Calu3 (cell line): Measurements from ENCODE around the gene NCOA4. TPM values are rescaled to one million over a fixed set of nuclear protein-coding genes. Genes with fewer than 3 reads are reported as not detected.
"Not testable (repeated sequence)": the region's sequence is repeated elsewhere in the genome, so short reads cannot be mapped to it uniquely, and the experiment has no call there.

Source experiments
- BruUV-seq: library from RNA; stranded (reverse); fragments of 400-500 nt; replicated peaks from 2 replicates; lab custom pipeline; 2021; lab: Mats Ljungman, UMichigan
- CTCF ChIA-PET: fragments of 300-600 bp; sonication (Branson Sonifier 250); formaldehyde crosslinking; loops from one replicate; lab custom pipeline; 2022; ENCODE audit warnings: antibody characterized with exemption; lab: Charles Lee
- DNase-seq: peaks from one replicate; pipeline ENCODE4 v3.0.0; 2022
- H3K27ac Mint-ChIP-seq: one replicate; pipeline ENCODE4 v1.8.0; 2022; ENCODE audit warnings: mixed read lengths; ENCODE audit not compliant: unreplicated experiment
- H3K27me3 Mint-ChIP-seq: one replicate; pipeline ENCODE4 v1.8.0; 2022; ENCODE audit warnings: mixed read lengths; ENCODE audit not compliant: unreplicated experiment
- H3K36me3 Mint-ChIP-seq: one replicate; pipeline ENCODE4 v1.8.0; 2022; ENCODE audit warnings: mild to moderate bottlenecking, moderate library complexity, mixed read lengths; ENCODE audit not compliant: insufficient read depth, unreplicated experiment
- H3K4me1 Mint-ChIP-seq: one replicate; pipeline ENCODE4 v1.8.0; 2022; ENCODE audit warnings: mild to moderate bottlenecking, low read depth, mixed read lengths; ENCODE audit not compliant: unreplicated experiment
- H3K4me3 Mint-ChIP-seq: one replicate; pipeline ENCODE4 v1.8.0; 2022; ENCODE audit warnings: mild to moderate bottlenecking, low read depth, moderate library complexity, mixed read lengths; ENCODE audit not compliant: unreplicated experiment
- H3K9me3 Mint-ChIP-seq: one replicate; pipeline ENCODE4 v1.8.0; 2022; ENCODE audit warnings: low read depth, mixed read lengths; ENCODE audit not compliant: unreplicated experiment
- intact Hi-C: fragments of 100-400 bp; cut with micrococcal nuclease; formaldehyde crosslinking; loops from one replicate; pipeline ENCODE4 v1.10.0; 2022; ENCODE audit not compliant: unreplicated experiment
- total RNA-seq: library from RNA; stranded (reverse); gene quantifications from 2 replicates; pipeline ENCODE4 v1.2.3, GENCODE V29; 2022

Gene NCOA4
- total RNA-seq, 1 experiment from 2014 or later: 77.3 TPM

DNA sequence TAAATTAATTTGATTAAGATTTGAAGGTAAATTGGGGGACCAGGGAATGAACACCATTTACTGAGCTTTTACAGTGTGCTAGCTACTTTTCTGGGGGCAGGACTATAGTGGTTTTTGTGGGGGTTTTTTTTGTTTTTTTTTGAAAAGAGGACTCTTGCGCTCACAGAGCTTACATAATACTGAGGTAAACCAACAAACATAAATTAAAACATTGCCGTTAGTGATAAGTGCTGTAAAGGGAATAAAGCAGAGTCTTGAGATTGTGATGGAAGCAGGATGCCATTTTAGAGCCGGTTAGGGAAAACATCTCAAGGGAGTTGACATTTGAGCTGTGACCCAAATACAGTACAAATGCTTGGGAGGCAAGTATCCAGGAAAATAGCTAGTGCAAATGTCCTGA is 56.4 kb downstream of the NCOA4 start:
- intact Hi-C loops, H3K27me3 Mint-ChIP-seq, H3K9me3 Mint-ChIP-seq, H3K27ac Mint-ChIP-seq, BruUV-seq, DNase-seq: not testable (repeated sequence)
- Mint-ChIP-seq H3K4me3 (peak overlapping the region; percentile 98), H3K36me3 (peaks cover 33% of the 10 kb centered on the region), H3K4me1 (peaks cover 35% of the 10 kb centered on the region)
- CTCF ChIA-PET: interaction anchor here (0.6 kb wide), 1 partner anchor 722 kb away, joined by 7 read pairs; no protein-coding TSS in a partner anchor

DNA sequence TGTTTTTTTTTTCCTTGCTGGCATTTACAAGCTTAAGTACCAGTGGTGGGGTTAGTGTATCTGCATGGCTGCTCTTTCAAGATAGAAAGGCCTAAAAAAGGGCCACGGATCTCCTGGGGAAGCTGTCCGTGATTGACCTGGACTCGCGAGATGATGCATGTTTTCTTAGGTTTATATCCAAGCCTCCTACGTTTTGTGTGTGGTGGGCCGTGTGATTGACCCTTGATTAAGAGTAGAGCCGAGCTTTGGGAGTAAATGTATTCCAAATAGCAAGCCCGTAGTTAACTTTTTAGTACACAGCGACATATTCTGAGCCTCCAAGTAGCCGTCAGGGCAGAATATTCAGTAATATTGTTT is 57.6 kb downstream of the NCOA4 start:
- H3K9me3 Mint-ChIP-seq, DNase-seq, intact Hi-C loops, H3K27me3 Mint-ChIP-seq, CTCF ChIA-PET: not testable (repeated sequence)
- peak overlapping the region; percentile 98 for H3K4me3 Mint-ChIP-seq
- peak overlapping the region; percentile 89 for H3K27ac Mint-ChIP-seq
- BruUV-seq: TSS peak; percentile 67
- H3K4me1 Mint-ChIP-seq: peaks cover 35% of the 10 kb centered on the region
- H3K36me3 Mint-ChIP-seq: peaks cover 32% of the 10 kb centered on the region

DNA sequence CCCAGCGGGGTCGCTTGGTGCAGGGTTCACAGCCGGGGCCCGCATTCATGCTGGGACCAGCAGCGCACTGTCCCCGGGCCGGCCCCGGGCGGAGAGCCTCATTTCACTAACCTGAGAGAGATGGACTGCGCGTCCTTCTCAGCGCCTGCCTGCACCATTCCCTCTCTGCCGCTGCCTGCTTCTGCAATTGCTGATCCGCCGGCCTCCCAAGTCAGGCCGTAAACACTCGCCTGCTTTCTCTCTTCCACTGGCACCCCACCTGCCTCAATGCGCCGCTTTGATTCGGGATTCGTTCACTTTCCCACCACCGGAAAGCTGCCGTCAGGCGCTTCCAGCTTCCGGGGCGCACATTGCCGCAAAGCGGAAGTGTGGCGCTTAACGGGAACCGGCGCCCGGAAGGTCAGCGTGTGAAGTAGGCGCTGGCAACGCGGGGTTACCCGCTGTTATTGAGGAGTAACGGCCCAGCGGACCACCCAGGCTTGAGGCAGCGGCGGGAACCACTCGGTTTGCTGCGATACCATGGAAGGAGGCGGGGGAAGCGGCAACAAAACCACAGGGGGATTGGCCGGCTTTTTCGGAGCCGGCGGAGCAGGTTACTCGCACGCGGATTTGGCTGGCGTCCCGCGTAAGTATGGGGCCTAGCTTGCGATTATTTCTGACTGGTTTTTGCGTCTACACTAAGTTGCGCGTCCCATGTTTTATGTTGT is 58.2 kb downstream of the NCOA4 start, which contains the start of gene TIMM23:
Gene TIMM23, plus strand, starts transcription at position 384 of the 707 bp plus-strand sequence. Its CDS starts 136 bp downstream, at position 520.
- intact Hi-C loops, H3K9me3 Mint-ChIP-seq, CTCF ChIA-PET, H3K27me3 Mint-ChIP-seq, BruUV-seq: not testable (repeated sequence)
- DNase-seq: peak; percentile 88
- H3K4me1 Mint-ChIP-seq: peaks cover 35% of the 10 kb centered on the region
- H3K27ac Mint-ChIP-seq: peak within 1 kb of the TSS; percentile 89
- H3K4me3 Mint-ChIP-seq: peak within 1 kb of the TSS; percentile 98
- peaks cover 32% of the 10 kb centered on the region for H3K36me3 Mint-ChIP-seq

DNA sequence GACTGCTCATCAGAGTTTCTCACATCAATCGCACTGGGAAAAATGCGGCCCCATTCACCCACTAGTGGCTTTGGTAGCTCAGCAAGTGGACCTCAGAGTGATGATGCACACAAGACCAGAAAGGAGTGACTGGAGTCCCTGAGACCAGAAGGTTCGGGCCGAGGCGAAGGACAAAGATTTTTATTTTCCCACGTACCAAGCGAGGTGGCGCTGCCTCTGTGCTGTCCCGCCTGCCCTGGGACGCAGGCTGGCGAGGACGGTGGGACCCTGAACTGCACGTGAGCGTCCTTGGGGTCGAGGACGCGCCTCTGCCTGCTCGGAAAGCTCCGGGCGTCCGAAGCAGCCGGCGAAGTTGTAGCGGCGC is 58.7 kb downstream of the NCOA4 start:
- H3K9me3 Mint-ChIP-seq, intact Hi-C loops, CTCF ChIA-PET, H3K27me3 Mint-ChIP-seq: not testable (repeated sequence)
- peaks cover 35% of the 10 kb centered on the region for H3K4me1 Mint-ChIP-seq
- DNase-seq: peak; percentile 24
- H3K27ac Mint-ChIP-seq: peak overlapping the region; percentile 89
- BruUV-seq: TSS peak; percentile 67
- peaks cover 32% of the 10 kb centered on the region for H3K36me3 Mint-ChIP-seq
- peak overlapping the region; percentile 98 for H3K4me3 Mint-ChIP-seq

DNA sequence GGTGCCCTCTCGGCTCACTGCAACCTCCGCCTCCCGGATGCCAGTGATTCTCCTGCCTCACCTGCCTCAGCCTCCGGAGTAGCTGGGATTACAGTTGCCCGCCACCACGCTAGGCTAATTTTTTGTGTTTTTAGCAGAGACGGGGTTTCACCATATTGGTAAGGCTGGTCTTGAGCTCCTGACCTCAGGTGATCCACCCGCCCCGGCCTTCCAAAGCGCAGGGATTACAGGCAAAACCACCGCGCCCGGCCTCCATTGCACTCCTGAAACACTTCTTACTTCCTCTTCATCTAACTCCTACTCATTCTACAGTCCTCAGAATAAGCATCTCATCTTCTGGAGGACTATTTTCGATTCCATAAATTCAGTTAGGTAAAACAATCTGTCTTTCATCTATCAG is 59.4 kb downstream of the NCOA4 start:
- H3K27ac Mint-ChIP-seq: peak overlapping the region; percentile 82
- CTCF ChIA-PET, H3K9me3 Mint-ChIP-seq: not testable (repeated sequence)

DNA sequence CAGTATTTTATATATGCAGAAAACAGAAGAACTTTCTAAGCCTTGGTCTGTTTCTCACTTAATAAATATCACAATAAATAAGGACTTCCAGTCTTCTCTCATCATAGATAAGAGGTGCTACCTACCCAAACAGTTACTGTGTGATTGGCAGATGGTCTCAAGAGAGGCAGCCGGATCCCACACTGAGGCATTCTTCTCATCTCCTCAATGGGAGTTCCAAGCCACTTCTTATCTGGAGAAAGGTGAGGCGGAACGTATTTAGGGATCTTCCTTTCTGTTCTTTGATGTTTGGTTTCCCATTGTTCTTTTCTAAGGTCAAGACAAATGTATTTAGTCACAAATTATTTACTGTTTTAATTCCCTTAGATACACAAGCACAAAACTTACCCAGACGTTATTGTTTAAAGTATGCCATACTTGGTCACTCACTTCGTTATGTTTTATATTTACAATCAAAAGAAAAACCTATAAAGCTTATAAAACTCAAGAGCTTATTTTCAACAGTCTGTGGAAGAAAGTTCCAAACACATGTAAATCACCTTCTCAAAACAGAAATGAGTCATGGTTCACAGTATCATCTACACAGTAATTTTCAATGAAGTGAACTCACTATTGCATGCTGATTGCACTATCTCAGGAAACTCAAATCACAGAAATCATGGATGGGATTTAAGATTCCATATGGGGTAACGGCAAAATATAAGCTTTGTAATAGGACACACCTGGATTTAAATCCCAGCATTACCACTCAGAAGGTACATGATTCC is 67.6 kb downstream of the NCOA4 start:
- H3K36me3 Mint-ChIP-seq, H3K4me3 Mint-ChIP-seq, CTCF ChIA-PET, BruUV-seq, H3K27ac Mint-ChIP-seq, H3K4me1 Mint-ChIP-seq, DNase-seq, intact Hi-C loops, H3K27me3 Mint-ChIP-seq, H3K9me3 Mint-ChIP-seq: not testable (repeated sequence)

More for the DNA sequence above, 59.4 kb downstream of the NCOA4 start:
- peak overlapping the region; percentile 98 for H3K4me3 Mint-ChIP-seq
- peak; percentile 20 for DNase-seq
- H3K36me3 Mint-ChIP-seq: peaks cover 32% of the 10 kb centered on the region
- H3K4me1 Mint-ChIP-seq: peaks cover 35% of the 10 kb centered on the region
- H3K27me3 Mint-ChIP-seq, BruUV-seq, intact Hi-C loops: not testable (repeated sequence)

DNA sequence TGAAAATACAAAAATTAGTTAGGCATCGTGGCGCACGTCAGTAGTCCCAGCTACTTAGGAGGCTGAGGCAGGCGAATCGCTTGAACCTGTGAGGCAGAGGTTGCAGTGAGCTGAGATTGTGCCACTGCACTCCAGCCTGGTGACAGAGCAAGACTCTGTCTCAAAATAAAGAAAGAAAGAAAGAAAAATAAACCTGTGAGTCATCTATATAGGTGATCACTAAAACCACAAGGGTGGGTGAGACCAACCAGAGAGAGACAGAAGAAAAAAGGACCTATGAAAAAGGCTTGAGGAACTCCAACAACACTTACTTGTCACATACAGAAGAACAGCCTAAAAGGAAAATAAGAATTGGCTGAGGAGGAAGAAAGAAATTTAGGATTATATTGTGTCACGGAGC is 72.5 kb downstream of the NCOA4 start:
- H3K9me3 Mint-ChIP-seq, intact Hi-C loops, H3K27ac Mint-ChIP-seq, H3K4me3 Mint-ChIP-seq, BruUV-seq, H3K4me1 Mint-ChIP-seq, DNase-seq, H3K36me3 Mint-ChIP-seq, CTCF ChIA-PET, H3K27me3 Mint-ChIP-seq: not testable (repeated sequence)

DNA sequence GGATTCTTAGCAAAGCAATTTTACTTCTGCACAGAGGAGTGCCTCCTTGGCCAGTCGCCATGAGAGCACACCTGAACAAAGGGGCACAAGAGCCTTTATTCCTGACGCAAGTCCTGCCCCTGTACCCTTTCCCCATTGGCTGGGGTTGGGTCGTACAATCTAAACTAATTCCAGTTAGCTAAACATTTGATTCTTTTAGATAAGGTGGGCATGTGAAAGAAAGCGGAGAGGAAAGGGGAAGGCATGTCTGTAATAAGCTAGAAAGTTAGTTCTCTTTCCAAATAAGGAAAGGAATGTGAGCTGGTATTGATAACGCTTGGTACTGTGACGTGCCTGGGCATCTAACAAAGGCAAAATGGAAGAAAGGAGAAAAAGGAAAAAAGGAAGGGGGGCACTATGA is 73.8 kb downstream of the NCOA4 start:
- BruUV-seq, CTCF ChIA-PET, H3K36me3 Mint-ChIP-seq, H3K9me3 Mint-ChIP-seq, intact Hi-C loops, DNase-seq, H3K27me3 Mint-ChIP-seq, H3K4me3 Mint-ChIP-seq, H3K4me1 Mint-ChIP-seq: not testable (repeated sequence)
- H3K27ac Mint-ChIP-seq: peak overlapping the region; percentile 65
